ENCODE results near the gene INSYN2B.
"Not testable (repeated sequence)": the region's sequence is repeated elsewhere in the genome, so short reads cannot be mapped to it uniquely, and the experiment has no call there.

INSYN2B gene

GRCh38 chr5:169973056-169973455, 7.2 kb downstream of the INSYN2B start:
- Histone ChIP-seq H3K27me3 (ENCODE audit: control insufficient read depth, insufficient read depth, low read length) (peaks cover 11% of the 10 kb centered on the region), H3K36me3 (ENCODE audit: control insufficient read depth, insufficient read depth, low read length) (no peaks in the 10 kb centered on the region), H3K9ac (ENCODE audit: low read depth, low read length) (no peak overlapping the region), H3K4me3 (ENCODE audit: low read depth, low read length) (no peak overlapping the region), H3K4me1 (ENCODE audit: control insufficient read depth, insufficient read depth, low read length) (peaks cover 28% of the 10 kb centered on the region), H3K9me3 (ENCODE audit: control insufficient read depth, insufficient read depth, low read length) (no peaks in the 10 kb centered on the region), H3K27ac (ENCODE audit: low read depth, low read length) (no peak overlapping the region)

DNA sequence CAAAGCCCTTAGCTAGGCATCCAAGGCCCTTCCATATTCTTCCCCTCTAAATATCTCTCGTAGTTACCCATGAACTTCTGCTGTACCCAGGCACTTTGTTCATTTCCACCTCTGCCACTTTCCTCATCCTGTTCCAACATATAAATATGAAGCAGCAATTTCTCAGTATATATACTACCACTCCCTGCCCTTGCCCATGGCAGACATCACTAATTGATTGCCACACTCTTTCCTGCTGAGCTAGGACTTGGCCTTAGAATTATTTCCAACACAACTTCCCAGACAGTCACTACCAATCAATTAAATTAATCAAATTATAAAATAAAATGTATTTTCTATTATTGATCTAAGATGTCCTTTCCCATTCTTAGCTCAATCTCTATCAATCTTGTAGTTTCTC, 8.5 kb downstream of the INSYN2B start:
- H3K4me1 ChIP-seq (ENCODE audit: control insufficient read depth, insufficient read depth, low read length): peaks cover 15% of the 10 kb centered on the region
- no peaks in the 10 kb centered on the region for H3K9me3 ChIP-seq (ENCODE audit: control insufficient read depth, insufficient read depth, low read length)
- H3K9ac ChIP-seq (ENCODE audit: low read depth, low read length): no peak overlapping the region
- H3K27me3 ChIP-seq (ENCODE audit: control insufficient read depth, insufficient read depth, low read length): no peaks in the 10 kb centered on the region
- H3K36me3 ChIP-seq (ENCODE audit: control insufficient read depth, insufficient read depth, low read length): no peaks in the 10 kb centered on the region
- H3K27ac ChIP-seq (ENCODE audit: low read depth, low read length): no peak overlapping the region
- no peak overlapping the region for H3K4me3 ChIP-seq (ENCODE audit: low read depth, low read length)

DNA sequence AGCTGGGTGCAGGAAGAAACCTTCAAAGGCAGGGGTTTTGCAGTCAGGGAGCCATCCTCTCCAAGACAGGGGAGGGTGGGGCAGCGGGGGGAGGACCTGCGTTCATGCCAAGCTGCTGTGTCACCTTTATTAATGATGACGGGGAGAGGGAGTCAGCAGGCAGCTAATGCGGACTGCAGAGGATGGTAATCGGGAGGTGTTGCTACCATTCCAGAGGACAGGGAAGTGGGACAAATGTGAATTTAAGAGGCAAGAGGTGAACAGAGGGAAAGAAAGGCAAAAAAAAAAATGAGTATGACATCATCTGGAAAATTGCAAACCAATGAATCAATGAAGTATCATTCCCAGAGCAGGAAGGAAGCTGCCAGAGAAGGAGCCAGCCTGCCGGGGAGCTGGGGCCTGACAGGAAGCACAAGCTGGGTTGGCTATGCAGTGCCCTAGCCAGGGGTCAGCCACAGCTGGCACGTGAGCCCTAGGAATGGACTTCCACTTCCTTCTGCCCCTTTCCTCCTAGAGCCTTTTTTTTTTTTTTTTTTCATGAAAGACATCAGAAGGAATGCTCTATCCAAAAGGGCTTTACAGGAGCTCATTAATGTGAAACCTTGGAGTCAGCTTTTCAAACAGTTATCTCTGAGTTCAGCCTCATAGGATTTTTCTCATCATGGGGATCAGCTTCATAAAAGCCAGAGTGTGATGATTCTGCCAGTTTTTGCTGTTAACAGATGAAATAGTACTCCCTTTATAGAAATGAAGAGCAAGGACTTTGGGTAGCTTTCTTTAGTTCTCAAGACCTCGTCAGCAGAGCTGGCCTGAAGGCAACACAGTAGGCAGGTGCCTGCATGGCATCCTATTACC, 9.2 kb downstream of the INSYN2B start:
- H3K4me3 ChIP-seq (ENCODE audit: low read depth, low read length): no peak overlapping the region
- no peaks in the 10 kb centered on the region for H3K36me3 ChIP-seq (ENCODE audit: control insufficient read depth, insufficient read depth, low read length)
- H3K9ac ChIP-seq (ENCODE audit: low read depth, low read length): no peak overlapping the region
- H3K4me1 ChIP-seq (ENCODE audit: control insufficient read depth, insufficient read depth, low read length): peaks cover 9% of the 10 kb centered on the region; the same call in 1 of the 2 replicates
- H3K27ac ChIP-seq (ENCODE audit: low read depth, low read length): no peak overlapping the region
- H3K27me3 ChIP-seq (ENCODE audit: control insufficient read depth, insufficient read depth, low read length): no peaks in the 10 kb centered on the region
- H3K9me3 ChIP-seq (ENCODE audit: control insufficient read depth, insufficient read depth, low read length): no peaks in the 10 kb centered on the region

DNA sequence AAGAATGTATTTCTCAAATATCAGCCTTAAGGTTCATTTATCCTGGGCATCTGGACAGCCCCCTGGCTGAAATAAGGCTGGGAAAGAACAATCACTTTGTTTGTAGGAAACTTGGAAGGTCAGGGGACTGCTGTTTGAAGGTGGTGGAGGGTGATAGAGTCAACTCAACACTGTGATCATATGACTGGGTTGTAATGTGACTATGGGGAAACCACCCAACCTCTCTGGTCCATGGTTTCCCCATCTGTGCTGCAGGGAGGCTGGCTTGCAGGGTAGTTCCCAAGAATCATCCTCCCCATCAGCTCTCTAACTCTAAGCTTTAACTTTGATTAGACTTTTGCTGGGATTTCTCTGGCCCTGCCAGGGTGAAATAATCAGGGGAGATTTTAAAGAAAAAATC, 10.0 kb downstream of the INSYN2B start:
- Histone ChIP-seq H3K27ac (ENCODE audit: low read depth, low read length) (no peak overlapping the region), H3K4me3 (ENCODE audit: low read depth, low read length) (no peak overlapping the region), H3K9ac (ENCODE audit: low read depth, low read length) (no peak overlapping the region), H3K27me3 (ENCODE audit: control insufficient read depth, insufficient read depth, low read length) (no peaks in the 10 kb centered on the region), H3K36me3 (ENCODE audit: control insufficient read depth, insufficient read depth, low read length) (no peaks in the 10 kb centered on the region), H3K4me1 (ENCODE audit: control insufficient read depth, insufficient read depth, low read length) (0 out of 2 replicates have a peak, but pooled peaks cover 7% of the 10 kb centered on the region), H3K9me3 (ENCODE audit: control insufficient read depth, insufficient read depth, low read length) (no peaks in the 10 kb centered on the region)

DNA sequence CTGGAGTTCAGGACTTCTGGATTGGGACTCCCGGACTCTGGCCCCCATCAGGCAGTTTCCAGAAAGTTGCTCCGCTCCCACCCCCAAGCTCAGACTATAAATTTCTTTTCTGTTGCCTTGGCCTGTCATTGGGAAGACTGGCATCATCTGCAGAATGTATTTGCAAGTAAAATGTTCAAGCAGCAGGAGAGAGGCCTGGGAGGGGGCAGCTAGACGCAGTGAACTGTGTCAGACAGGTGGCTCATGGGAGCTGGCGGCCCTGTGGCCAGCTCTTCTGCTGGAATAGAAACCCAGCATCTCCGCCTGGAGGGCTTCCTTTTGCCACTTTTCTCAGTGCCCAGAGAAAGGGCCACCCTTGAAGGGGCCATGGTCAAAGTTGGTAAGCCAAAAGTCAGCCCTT, 16.0 kb downstream of the INSYN2B start:
- Histone ChIP-seq H3K36me3 (ENCODE audit: control insufficient read depth, insufficient read depth, low read length) (no peaks in the 10 kb centered on the region), H3K9ac (ENCODE audit: low read depth, low read length) (no peak overlapping the region), H3K27me3 (ENCODE audit: control insufficient read depth, insufficient read depth, low read length) (no peaks in the 10 kb centered on the region), H3K27ac (ENCODE audit: low read depth, low read length) (no peak overlapping the region), H3K4me3 (ENCODE audit: low read depth, low read length) (no peak overlapping the region), H3K4me1 (ENCODE audit: control insufficient read depth, insufficient read depth, low read length) (peaks cover 9% of the 10 kb centered on the region; the same call in 1 of the 2 replicates), H3K9me3 (ENCODE audit: control insufficient read depth, insufficient read depth, low read length) (no peaks in the 10 kb centered on the region)

GRCh38 chr5:169960659-169961058, 19.6 kb downstream of the INSYN2B start:
- Histone ChIP-seq H3K9ac (ENCODE audit: low read depth, low read length) (no peak overlapping the region), H3K4me3 (ENCODE audit: low read depth, low read length) (no peak overlapping the region), H3K4me1 (ENCODE audit: control insufficient read depth, insufficient read depth, low read length) (peaks cover 15% of the 10 kb centered on the region; the same call in 1 of the 2 replicates), H3K36me3 (ENCODE audit: control insufficient read depth, insufficient read depth, low read length) (no peaks in the 10 kb centered on the region), H3K9me3 (ENCODE audit: control insufficient read depth, insufficient read depth, low read length) (no peaks in the 10 kb centered on the region), H3K27ac (ENCODE audit: low read depth, low read length) (no peak overlapping the region), H3K27me3 (ENCODE audit: control insufficient read depth, insufficient read depth, low read length) (no peaks in the 10 kb centered on the region)

- no peak overlapping the region for H3K27ac ChIP-seq (ENCODE audit: low read depth, low read length)
- H3K9me3 ChIP-seq (ENCODE audit: control insufficient read depth, insufficient read depth, low read length): no peaks in the 10 kb centered on the region
- H3K4me1 ChIP-seq (ENCODE audit: control insufficient read depth, insufficient read depth, low read length): peaks cover 6% of the 10 kb centered on the region; the same call in 1 of the 2 replicates
- no peaks in the 10 kb centered on the region for H3K27me3 ChIP-seq (ENCODE audit: control insufficient read depth, insufficient read depth, low read length)
- H3K36me3 ChIP-seq (ENCODE audit: control insufficient read depth, insufficient read depth, low read length): no peaks in the 10 kb centered on the region
- no peak overlapping the region for H3K9ac ChIP-seq (ENCODE audit: low read depth, low read length)
- H3K4me3 ChIP-seq (ENCODE audit: low read depth, low read length): no peak overlapping the region
Measured at GRCh38 chr5:169958278-169958677, 22.0 kb downstream of the INSYN2B start.

DNA sequence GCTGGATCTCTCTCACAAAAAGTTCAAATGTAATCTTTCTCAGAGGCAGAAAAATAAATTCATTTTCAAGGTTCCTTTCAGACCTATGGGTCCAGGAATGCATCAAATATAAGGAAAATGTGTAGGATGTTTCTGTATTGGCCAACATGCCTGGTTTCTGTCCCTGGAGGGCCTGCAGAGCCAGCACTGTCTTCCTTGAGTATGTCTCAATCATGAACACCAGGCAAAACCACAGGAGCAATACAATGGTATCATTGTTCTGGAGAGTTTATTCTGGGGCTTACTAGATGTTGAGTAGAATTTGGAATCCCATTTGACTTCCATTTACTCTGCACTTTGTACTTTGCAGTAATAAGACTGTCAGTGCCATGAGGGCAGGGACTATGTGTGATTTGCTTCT, 23.5 kb downstream of the INSYN2B start:
- Histone ChIP-seq H3K4me3 (ENCODE audit: low read depth, low read length) (no peak overlapping the region), H3K4me1 (ENCODE audit: control insufficient read depth, insufficient read depth, low read length) (peaks cover 6% of the 10 kb centered on the region; the same call in 1 of the 2 replicates), H3K9me3 (ENCODE audit: control insufficient read depth, insufficient read depth, low read length) (no peaks in the 10 kb centered on the region), H3K36me3 (ENCODE audit: control insufficient read depth, insufficient read depth, low read length) (no peaks in the 10 kb centered on the region), H3K27ac (ENCODE audit: low read depth, low read length) (no peak overlapping the region), H3K9ac (ENCODE audit: low read depth, low read length) (no peak overlapping the region), H3K27me3 (ENCODE audit: control insufficient read depth, insufficient read depth, low read length) (no peaks in the 10 kb centered on the region)

- H3K4me1 ChIP-seq (ENCODE audit: control insufficient read depth, insufficient read depth, low read length): peaks cover 6% of the 10 kb centered on the region; the same call in 1 of the 2 replicates
- no peaks in the 10 kb centered on the region for H3K36me3 ChIP-seq (ENCODE audit: control insufficient read depth, insufficient read depth, low read length)
- no peak overlapping the region for H3K4me3 ChIP-seq (ENCODE audit: low read depth, low read length)
- no peak overlapping the region for H3K27ac ChIP-seq (ENCODE audit: low read depth, low read length)
- no peaks in the 10 kb centered on the region for H3K27me3 ChIP-seq (ENCODE audit: control insufficient read depth, insufficient read depth, low read length)
- H3K9me3 ChIP-seq (ENCODE audit: control insufficient read depth, insufficient read depth, low read length): no peaks in the 10 kb centered on the region
- no peak overlapping the region for H3K9ac ChIP-seq (ENCODE audit: low read depth, low read length)
Measured at GRCh38 chr5:169956126-169956525, 24.2 kb downstream of the INSYN2B start.

- Histone ChIP-seq H3K36me3 (ENCODE audit: control insufficient read depth, insufficient read depth, low read length) (no peaks in the 10 kb centered on the region), H3K27ac (ENCODE audit: low read depth, low read length) (no peak overlapping the region), H3K4me1 (ENCODE audit: control insufficient read depth, insufficient read depth, low read length) (peaks cover 6% of the 10 kb centered on the region; the same call in 1 of the 2 replicates), H3K9me3 (ENCODE audit: control insufficient read depth, insufficient read depth, low read length) (no peaks in the 10 kb centered on the region), H3K27me3 (ENCODE audit: control insufficient read depth, insufficient read depth, low read length) (no peaks in the 10 kb centered on the region), H3K9ac (ENCODE audit: low read depth, low read length) (no peak overlapping the region), H3K4me3 (ENCODE audit: low read depth, low read length) (no peak overlapping the region)
Measured at GRCh38 chr5:169954786-169955185, 25.5 kb downstream of the INSYN2B start.

GRCh38 chr5:169953196-169953595, 27.1 kb downstream of the INSYN2B start:
- not testable (repeated sequence) for H3K27me3 ChIP-seq (ENCODE audit: control insufficient read depth, insufficient read depth, low read length); H3K36me3 ChIP-seq (ENCODE audit: control insufficient read depth, insufficient read depth, low read length); H3K4me1 ChIP-seq (ENCODE audit: control insufficient read depth, insufficient read depth, low read length); H3K9ac ChIP-seq (ENCODE audit: low read depth, low read length); H3K27ac ChIP-seq (ENCODE audit: low read depth, low read length); H3K4me3 ChIP-seq (ENCODE audit: low read depth, low read length); H3K9me3 ChIP-seq (ENCODE audit: control insufficient read depth, insufficient read depth, low read length)
